Activated T-cell treated with anti-CD3 and anti-CD28 coated beads for 24 hours (primary cell): ENCODE measurements around the gene ACBD4.

Experiments
- DNase-seq: peaks from one replicate; pipeline ENCODE4 v3.0.0-alpha.2; 2020; ENCODE audit warnings: low read depth

The ACBD4 gene

GRCh38 chr17:45135192-45135977 is at the start of gene ACBD4:
Gene ACBD4 (plus strand): TSS chr17:45135687. CDS start chr17:45136145, 458 bp downstream.
- peak; percentile 97 for DNase-seq

GRCh38 chr17:45086391-45086790 is 49.1 kb upstream of the ACBD4 start:
- DNase-seq, result no peak

- no peak for DNase-seq
Measured at GRCh38 chr17:45086865-45087503, 48.5 kb upstream of the ACBD4 start.

GRCh38 chr17:45087504-45087975 is 47.9 kb upstream of the ACBD4 start:
- no peak for DNase-seq

GRCh38 chr17:45087978-45088377 is 47.5 kb upstream of the ACBD4 start:
- no peak for DNase-seq

- DNase-seq, result no peak
Measured at GRCh38 chr17:45088741-45089140, 46.7 kb upstream of the ACBD4 start.

GRCh38 chr17:45090711-45091110 is 44.8 kb upstream of the ACBD4 start:
- no peak for DNase-seq

- no peak for DNase-seq
Measured at GRCh38 chr17:45091778-45092425, 43.6 kb upstream of the ACBD4 start.

GRCh38 chr17:45092911-45093430 is 42.5 kb upstream of the ACBD4 start:
- DNase-seq, result no peak

- DNase-seq, result no peak
Measured at GRCh38 chr17:45093444-45094110, 41.9 kb upstream of the ACBD4 start.

GRCh38 chr17:45096141-45096540 is 39.3 kb upstream of the ACBD4 start:
- DNase-seq, result no peak

- no peak for DNase-seq
Measured at GRCh38 chr17:45096926-45097325, 38.6 kb upstream of the ACBD4 start.

GRCh38 chr17:45098081-45098868 is 37.2 kb upstream of the ACBD4 start:
- no peak for DNase-seq

- peak; percentile 55 for DNase-seq
Measured at GRCh38 chr17:45098869-45099616, 36.4 kb upstream of the ACBD4 start.

GRCh38 chr17:45101546-45101882 is 34.0 kb upstream of the ACBD4 start:
- no peak for DNase-seq

GRCh38 chr17:45101883-45102811 is 33.3 kb upstream of the ACBD4 start:
- no peak for DNase-seq

GRCh38 chr17:45102856-45103255 is 32.6 kb upstream of the ACBD4 start:
- DNase-seq, result no peak

GRCh38 chr17:45103269-45103795 is 32.2 kb upstream of the ACBD4 start:
- no peak for DNase-seq

GRCh38 chr17:45104029-45104428 is 31.5 kb upstream of the ACBD4 start:
- no peak for DNase-seq
